SU-DHL-6 (cell line): ENCODE measurements around the gene SLC27A6.

Experiments used
- H2AFZ ChIP-seq: fragments of 200-600 bp; sonication (generic); 2 replicates; pipeline ENCODE4 v1.6.1; 2014; ENCODE audit warnings: low read depth, mild to moderate bottlenecking, moderate library complexity, mixed read lengths, antibody characterized with exemption, low read length; ENCODE audit not compliant: severe bottlenecking
- H3F3A ChIP-seq: fragments of 200-600 bp; shearing (Covaris generic); 2 replicates; pipeline ENCODE4 v1.6.0; 2016; ENCODE audit warnings: antibody characterized with exemption, mild to moderate bottlenecking; ENCODE audit not compliant: insufficient read depth
- H3K27ac ChIP-seq: fragments of 200-600 bp; sonication (generic); 2 replicates; pipeline ENCODE4 v1.5.1; 2016; ENCODE audit warnings: low read depth, mild to moderate bottlenecking, low read length, moderate library complexity, mixed read lengths
- H3K27me3 ChIP-seq: fragments of 200-600 bp; sonication (generic), shearing (Covaris generic); 2 replicates; pipeline ENCODE4 v1.6.0; 2014; ENCODE audit warnings: mild to moderate bottlenecking, low read length
- H3K36me3 ChIP-seq: fragments of 200-600 bp; sonication (generic); 2 replicates; pipeline ENCODE4 v1.6.1; 2014; ENCODE audit warnings: mild to moderate bottlenecking, low read length, mixed read lengths
- H3K4me2 ChIP-seq: fragments of 300-600, 200-600 bp; shearing (Covaris generic), sonication (generic); 2 replicates; pipeline ENCODE4 v1.6.0; 2014; ENCODE audit warnings: low read length, low read depth, mild to moderate bottlenecking; ENCODE audit not compliant: poor library complexity, severe bottlenecking
- H3K4me3 ChIP-seq: fragments of 200-600 bp; sonication (generic); 2 replicates; pipeline ENCODE4 v1.5.1; 2014; ENCODE audit warnings: antibody characterized with exemption, low read length, mild to moderate bottlenecking, mixed read lengths; ENCODE audit not compliant: insufficient read depth, poor library complexity, severe bottlenecking
- H3K79me2 ChIP-seq: fragments of 200-600 bp; sonication (generic); 2 replicates; pipeline ENCODE4 v1.6.1; 2014; ENCODE audit warnings: mild to moderate bottlenecking, low read length, moderate library complexity; ENCODE audit not compliant: insufficient read depth
- H3K9ac ChIP-seq: fragments of 200-600 bp; sonication (generic); 2 replicates; pipeline ENCODE4 v1.7.0; 2014; ENCODE audit warnings: mild to moderate bottlenecking, low read length
- H3K9me2 ChIP-seq: fragments of 200-600 bp; sonication (generic); replicated peaks from 2 replicates; pipeline ENCODE4 v1.6.1; 2014; ENCODE audit warnings: low read length; ENCODE audit not compliant: insufficient read depth
- H3K9me3 ChIP-seq: fragments of 200-600 bp; sonication (generic); 2 replicates; pipeline ENCODE4 v1.6.1; 2014; ENCODE audit warnings: low read length, mixed read lengths; ENCODE audit not compliant: insufficient read depth
- H4K20me1 ChIP-seq: fragments of 200-600 bp; sonication (generic); 2 replicates; pipeline ENCODE4 v1.6.1; 2014; ENCODE audit warnings: low read depth, mild to moderate bottlenecking, antibody characterized with exemption, low read length, moderate library complexity, mixed read lengths
- CTCF ChIP-seq: fragments of 200-600 bp; sonication (generic); IDR thresholded peaks from one replicate; pipeline ENCODE4 v1.5.1; 2017; ENCODE audit warnings: antibody characterized with exemption, mild to moderate bottlenecking, low read length, moderate library complexity; ENCODE audit not compliant: insufficient read depth, poor library complexity, severe bottlenecking
- EZH2phosphoT487 ChIP-seq: fragments of 200-600 bp; sonication (generic), shearing (Covaris generic); conservative IDR thresholded peaks from 2 replicates; pipeline ENCODE4 v1.6.1; 2018; ENCODE audit warnings: mild to moderate bottlenecking, antibody characterized with exemption, low read length, moderate library complexity, mixed read lengths

The SLC27A6 gene

DNA sequence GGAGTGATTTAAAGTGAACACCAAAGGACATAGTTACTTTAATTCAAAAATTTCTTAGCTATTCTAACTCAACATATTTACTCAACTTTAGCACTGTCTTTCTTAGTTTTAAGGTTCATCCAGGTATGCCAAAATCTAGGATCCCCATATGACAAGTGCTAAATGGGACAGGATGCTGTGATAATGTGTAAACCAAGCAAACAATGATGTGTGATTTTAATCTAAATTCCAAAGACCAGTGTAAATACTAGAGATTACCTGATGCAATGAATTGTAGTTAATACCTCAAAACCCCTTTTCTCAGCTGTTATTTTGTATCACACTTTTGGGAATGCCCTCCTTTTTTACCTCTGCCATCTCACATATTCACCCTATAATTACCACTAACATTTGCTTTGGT is 102.5 kb downstream of the SLC27A6 start:
- H3K4me3 ChIP-seq = no peak overlapping the region
- H3K9me3 ChIP-seq = no peaks in the 10 kb centered on the region
- no peak overlapping the region for H2AFZ ChIP-seq
- no peak overlapping the region for H3K27ac ChIP-seq
- no peaks in the 10 kb centered on the region for H3F3A ChIP-seq
- no peaks in the 10 kb centered on the region for H4K20me1 ChIP-seq
- H3K27me3 ChIP-seq = no peaks in the 10 kb centered on the region
- no peaks in the 10 kb centered on the region for H3K9me2 ChIP-seq
- TF ChIP-seq EZH2phosphoT487 (no peak), CTCF (no peak)
- no peaks in the 10 kb centered on the region for H3K79me2 ChIP-seq
- no peak overlapping the region for H3K9ac ChIP-seq
- H3K36me3 ChIP-seq = no peaks in the 10 kb centered on the region
- no peak overlapping the region for H3K4me2 ChIP-seq

GRCh38 chr5:129069292-129069691 is 104.0 kb downstream of the SLC27A6 start:
- H4K20me1 ChIP-seq = no peaks in the 10 kb centered on the region
- TF ChIP-seq CTCF = no peak
- no peak for TF ChIP-seq EZH2phosphoT487
- H3K4me3 ChIP-seq = no peak overlapping the region
- no peaks in the 10 kb centered on the region for H3K79me2 ChIP-seq
- H3K9me3 ChIP-seq = no peaks in the 10 kb centered on the region
- H2AFZ ChIP-seq = no peak overlapping the region
- H3K27me3 ChIP-seq = no peaks in the 10 kb centered on the region
- H3K9ac ChIP-seq = no peak overlapping the region
- no peak overlapping the region for H3K4me2 ChIP-seq
- H3F3A ChIP-seq = no peaks in the 10 kb centered on the region
- no peak overlapping the region for H3K27ac ChIP-seq
- H3K36me3 ChIP-seq = no peaks in the 10 kb centered on the region
- no peaks in the 10 kb centered on the region for H3K9me2 ChIP-seq

GRCh38 chr5:129073111-129073510 is 107.8 kb downstream of the SLC27A6 start:
- no peak overlapping the region for H3K9ac ChIP-seq
- no peaks in the 10 kb centered on the region for H3K9me3 ChIP-seq
- no peak for TF ChIP-seq CTCF
- no peak for TF ChIP-seq EZH2phosphoT487
- H3K27ac ChIP-seq = no peak overlapping the region
- no peaks in the 10 kb centered on the region for H3K79me2 ChIP-seq
- H3K27me3 ChIP-seq = no peaks in the 10 kb centered on the region
- no peaks in the 10 kb centered on the region for H3F3A ChIP-seq
- no peaks in the 10 kb centered on the region for H3K9me2 ChIP-seq
- H3K36me3 ChIP-seq = no peaks in the 10 kb centered on the region
- H3K4me2 ChIP-seq = no peak overlapping the region
- no peaks in the 10 kb centered on the region for H4K20me1 ChIP-seq
- H2AFZ ChIP-seq = no peak overlapping the region
- no peak overlapping the region for H3K4me3 ChIP-seq

DNA sequence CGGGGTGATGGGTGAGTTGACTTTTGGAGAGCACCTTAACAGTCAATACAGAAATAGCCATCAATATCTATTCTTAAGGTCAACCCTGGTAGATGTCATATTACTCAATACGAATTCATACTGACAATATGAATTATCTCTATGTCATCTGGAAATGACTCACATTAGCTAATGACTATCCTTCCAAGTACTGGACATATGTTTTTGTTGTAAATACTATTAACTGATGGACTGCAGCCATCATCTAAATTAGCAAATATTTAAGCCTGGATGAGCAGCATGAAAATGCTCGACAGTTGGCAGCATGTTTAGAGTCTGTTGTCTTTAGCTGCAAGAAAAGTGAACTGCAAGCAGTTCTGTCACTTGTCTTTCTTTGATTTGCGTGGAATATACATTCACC is 109.6 kb downstream of the SLC27A6 start:
- no peak overlapping the region for H3K4me3 ChIP-seq
- no peaks in the 10 kb centered on the region for H4K20me1 ChIP-seq
- no peak overlapping the region for H2AFZ ChIP-seq
- no peak overlapping the region for H3K4me2 ChIP-seq
- no peak overlapping the region for H3K27ac ChIP-seq
- no peaks in the 10 kb centered on the region for H3K9me2 ChIP-seq
- no peaks in the 10 kb centered on the region for H3K36me3 ChIP-seq
- no peaks in the 10 kb centered on the region for H3K79me2 ChIP-seq
- no peaks in the 10 kb centered on the region for H3K9me3 ChIP-seq
- TF ChIP-seq CTCF = no peak
- TF ChIP-seq EZH2phosphoT487 = no peak
- no peaks in the 10 kb centered on the region for H3F3A ChIP-seq
- H3K9ac ChIP-seq = no peak overlapping the region
- H3K27me3 ChIP-seq = no peaks in the 10 kb centered on the region
